ENCODE measurements around the gene PARK7.

PARK7 gene

GRCh38 chr1:8023995-8024313 lies 62.4 kb downstream of the PARK7 start:
- peaks cover 58% of the 10 kb centered on the region for H3K27me3 Mint-ChIP-seq
- no peaks in the 10 kb centered on the region for H3K9me3 Mint-ChIP-seq
- no peaks in the 10 kb centered on the region for H3K36me3 Mint-ChIP-seq (ENCODE audit: low read depth)
- intact Hi-C loops (cut with micrococcal nuclease) = no loop called here
- no peak overlapping the region for H3K27ac Mint-ChIP-seq
- H3K4me3 Mint-ChIP-seq = no peak overlapping the region
- H3K4me1 Mint-ChIP-seq (ENCODE audit: low read depth) = peaks cover 19% of the 10 kb centered on the region

- H3K4me3 Mint-ChIP-seq = no peak overlapping the region
- intact Hi-C loops (cut with micrococcal nuclease) = no loop called here
- H3K27ac Mint-ChIP-seq = no peak overlapping the region
- no peaks in the 10 kb centered on the region for H3K9me3 Mint-ChIP-seq
- no peaks in the 10 kb centered on the region for H3K36me3 Mint-ChIP-seq (ENCODE audit: low read depth)
- H3K4me1 Mint-ChIP-seq (ENCODE audit: low read depth) = peaks cover 19% of the 10 kb centered on the region
- peaks cover 55% of the 10 kb centered on the region for H3K27me3 Mint-ChIP-seq
Observed at GRCh38 chr1:8024329-8024728, 62.8 kb downstream of the PARK7 start.

GRCh38 chr1:8025061-8025670 lies 63.7 kb downstream of the PARK7 start:
- H3K36me3 Mint-ChIP-seq (ENCODE audit: low read depth) = no peaks in the 10 kb centered on the region
- peaks cover 17% of the 10 kb centered on the region for H3K4me1 Mint-ChIP-seq (ENCODE audit: low read depth)
- H3K27me3 Mint-ChIP-seq = peaks cover 60% of the 10 kb centered on the region
- intact Hi-C loops (cut with micrococcal nuclease) = no loop called here
- H3K27ac Mint-ChIP-seq = peak overlapping the region; percentile 53
- H3K9me3 Mint-ChIP-seq = no peaks in the 10 kb centered on the region
- peak overlapping the region; percentile 78 for H3K4me3 Mint-ChIP-seq

GRCh38 chr1:8025671-8026144 lies 64.2 kb downstream of the PARK7 start:
- H3K27me3 Mint-ChIP-seq = peaks cover 63% of the 10 kb centered on the region
- H3K36me3 Mint-ChIP-seq (ENCODE audit: low read depth) = no peaks in the 10 kb centered on the region
- H3K9me3 Mint-ChIP-seq = no peaks in the 10 kb centered on the region
- H3K4me1 Mint-ChIP-seq (ENCODE audit: low read depth) = peaks cover 16% of the 10 kb centered on the region
- H3K27ac Mint-ChIP-seq = peak overlapping the region; percentile 53
- H3K4me3 Mint-ChIP-seq = peak overlapping the region; percentile 78
- intact Hi-C loops (cut with micrococcal nuclease) = loop anchor here (1.0 kb wide), 1 partner anchor 293 kb away; the partner anchor contains the start of gene SLC45A1

DNA sequence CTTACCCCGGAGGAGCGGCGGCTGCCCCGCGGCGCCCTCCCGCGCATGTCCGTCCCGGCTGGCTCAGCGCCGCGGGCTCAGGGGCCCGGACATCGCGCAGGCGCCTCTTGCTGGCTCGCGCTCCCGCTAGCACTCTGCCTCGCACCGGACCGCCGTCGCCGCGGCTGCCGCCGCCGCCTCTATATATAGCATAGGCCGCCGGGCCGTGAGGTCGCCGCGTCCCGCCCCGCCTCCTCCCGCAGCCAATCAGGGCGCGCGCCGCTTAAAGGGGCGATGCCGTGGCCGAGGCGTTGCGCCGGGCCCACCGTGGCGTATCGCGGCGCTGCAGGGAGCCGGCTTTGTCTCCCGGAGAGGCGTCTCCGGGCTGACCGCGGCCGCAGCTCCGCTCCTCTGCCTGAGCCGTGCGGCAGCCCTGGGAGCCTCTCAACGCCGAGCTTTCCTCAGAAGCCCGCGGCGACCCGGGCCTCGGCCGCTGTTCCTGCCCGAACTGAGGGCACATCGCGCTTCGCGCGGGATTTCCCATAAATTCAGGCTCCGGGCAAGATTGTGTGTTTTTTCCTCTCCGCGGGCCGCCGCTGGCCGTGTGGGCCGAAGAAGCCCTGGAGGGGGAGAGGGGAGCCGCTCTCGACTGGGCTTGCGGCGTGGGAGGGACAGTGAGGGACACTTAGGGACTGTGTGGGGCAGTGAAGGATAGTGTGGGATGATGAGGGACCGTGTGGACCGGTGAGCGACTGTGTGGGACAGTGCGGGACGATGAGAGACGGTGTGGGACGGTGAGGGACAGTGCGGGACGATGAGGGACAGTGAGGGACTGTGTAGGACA lies 64.9 kb downstream of the PARK7 start, which contains the start of gene ERRFI1:
TSS of gene ERRFI1 (minus strand) at position 157 of the 823 bp plus-strand sequence. CDS start 10,690 bp downstream, outside the sequence.
- H3K27me3 Mint-ChIP-seq = peaks cover 63% of the 10 kb centered on the region
- peak within 1 kb of the TSS; percentile 81 for H3K27ac Mint-ChIP-seq
- no peaks in the 10 kb centered on the region for H3K36me3 Mint-ChIP-seq (ENCODE audit: low read depth)
- intact Hi-C loops (cut with micrococcal nuclease) = loop anchor here (1.0 kb wide), 1 partner anchor 292 kb away; the partner anchor contains the start of gene SLC45A1
- H3K9me3 Mint-ChIP-seq = no peaks in the 10 kb centered on the region
- H3K4me1 Mint-ChIP-seq (ENCODE audit: low read depth) = peaks cover 16% of the 10 kb centered on the region
- peak within 1 kb of the TSS; percentile 78 for H3K4me3 Mint-ChIP-seq

GRCh38 chr1:8026976-8027747 lies 65.7 kb downstream of the PARK7 start:
- Mint-ChIP-seq H3K4me3 (peak overlapping the region; percentile 77), H3K9me3 (no peaks in the 10 kb centered on the region), H3K4me1 (ENCODE audit: low read depth) (peaks cover 16% of the 10 kb centered on the region), H3K27ac (peak overlapping the region; percentile 81), H3K36me3 (ENCODE audit: low read depth) (no peaks in the 10 kb centered on the region), H3K27me3 (peaks cover 57% of the 10 kb centered on the region)
- intact Hi-C loops (cut with micrococcal nuclease) = loop anchor here (1.0 kb wide), 1 partner anchor 291 kb away; the partner anchor contains the start of gene SLC45A1

DNA sequence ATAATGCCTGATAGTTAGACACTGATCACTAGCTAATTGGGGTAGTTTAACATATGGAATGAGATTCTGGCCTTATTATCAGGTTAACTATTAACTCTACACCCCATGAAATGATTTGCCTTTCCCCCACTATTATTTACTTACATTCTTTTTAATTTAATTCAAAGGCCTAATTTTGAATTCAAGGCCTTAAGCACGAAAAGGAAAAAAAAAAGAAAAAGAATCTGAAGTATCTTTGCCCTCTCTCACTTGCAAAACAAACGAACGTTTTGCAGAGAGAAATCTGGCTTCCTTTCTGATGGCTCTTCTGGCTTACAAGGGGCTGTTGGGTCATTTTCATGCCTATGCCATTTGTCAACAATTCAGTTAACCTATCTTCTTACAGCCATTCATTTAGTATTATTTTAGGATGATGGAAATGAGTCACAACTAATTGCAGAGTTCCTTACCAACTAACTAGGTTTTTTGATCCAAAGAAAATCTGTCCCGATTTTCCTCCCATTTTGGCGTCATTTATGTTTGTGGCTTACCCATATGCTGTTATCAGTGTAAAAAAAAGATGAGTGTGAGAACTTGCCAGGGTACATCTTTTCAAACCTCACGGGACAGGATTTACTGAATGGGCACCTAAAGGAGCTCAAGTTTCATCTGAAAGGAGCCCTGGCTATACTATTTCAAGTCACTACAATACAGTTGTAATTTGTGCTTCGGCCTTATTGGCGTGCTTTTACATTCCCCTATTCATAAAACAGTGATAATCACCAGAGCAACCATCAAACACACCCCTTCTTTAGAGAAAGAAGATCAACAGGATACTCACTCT lies 66.4 kb downstream of the PARK7 start:
- intact Hi-C loops (cut with micrococcal nuclease) = no loop called here
- Mint-ChIP-seq H3K36me3 (ENCODE audit: low read depth) (no peaks in the 10 kb centered on the region), H3K4me1 (ENCODE audit: low read depth) (peaks cover 16% of the 10 kb centered on the region)

GRCh38 chr1:8028571-8028910 lies 67.0 kb downstream of the PARK7 start:
- H3K36me3 Mint-ChIP-seq (ENCODE audit: low read depth) = no peaks in the 10 kb centered on the region
- peaks cover 16% of the 10 kb centered on the region for H3K4me1 Mint-ChIP-seq (ENCODE audit: low read depth)
- no peak overlapping the region for H3K27ac Mint-ChIP-seq
- intact Hi-C loops (cut with micrococcal nuclease) = no loop called here
- peaks cover 47% of the 10 kb centered on the region for H3K27me3 Mint-ChIP-seq
- no peaks in the 10 kb centered on the region for H3K9me3 Mint-ChIP-seq
- no peak overlapping the region for H3K4me3 Mint-ChIP-seq

More for the DNA sequence above, 66.4 kb downstream of the PARK7 start:
- no peak overlapping the region for H3K4me3 Mint-ChIP-seq
- peaks cover 50% of the 10 kb centered on the region for H3K27me3 Mint-ChIP-seq
- H3K9me3 Mint-ChIP-seq = no peaks in the 10 kb centered on the region
- no peak overlapping the region for H3K27ac Mint-ChIP-seq

DNA sequence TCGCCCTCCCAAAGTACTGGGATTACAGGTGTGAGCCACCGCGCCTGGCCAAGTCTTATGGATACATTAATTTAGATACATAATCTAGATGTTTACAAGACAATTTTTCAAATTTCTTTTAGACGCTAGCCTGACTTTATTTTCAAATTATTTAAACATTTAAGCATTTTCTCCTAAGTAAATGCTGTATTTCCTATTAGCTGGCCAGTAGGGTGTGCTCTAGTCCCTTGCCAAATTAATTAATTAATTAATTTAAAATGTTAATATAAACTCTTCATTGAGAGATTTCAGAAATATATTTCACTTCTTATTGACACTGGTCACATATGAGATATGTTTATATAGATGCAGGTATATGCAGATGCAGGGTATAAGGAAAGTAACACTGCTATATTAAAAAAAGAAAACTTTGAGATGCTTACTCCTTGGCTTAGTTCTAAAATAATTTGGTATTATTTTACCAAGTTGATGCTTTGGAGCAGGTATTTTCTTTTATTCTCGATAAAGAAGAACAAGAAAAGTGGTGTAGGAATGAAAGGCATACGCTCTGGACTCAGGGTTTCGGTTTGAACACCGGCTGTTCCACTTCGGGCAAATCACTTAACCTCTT lies 69.8 kb downstream of the PARK7 start:
- no peak overlapping the region for H3K27ac Mint-ChIP-seq
- H3K36me3 Mint-ChIP-seq (ENCODE audit: low read depth) = no peaks in the 10 kb centered on the region
- no peak overlapping the region for H3K4me3 Mint-ChIP-seq
- H3K9me3 Mint-ChIP-seq = no peaks in the 10 kb centered on the region
- intact Hi-C loops (cut with micrococcal nuclease) = loop anchor here (1.0 to 5.0 kb wide), 2 partner anchors 181 to 318 kb away; no protein-coding TSS in a partner anchor
- H3K4me1 Mint-ChIP-seq (ENCODE audit: low read depth) = peaks cover 9% of the 10 kb centered on the region
- H3K27me3 Mint-ChIP-seq = peaks cover 32% of the 10 kb centered on the region

DNA sequence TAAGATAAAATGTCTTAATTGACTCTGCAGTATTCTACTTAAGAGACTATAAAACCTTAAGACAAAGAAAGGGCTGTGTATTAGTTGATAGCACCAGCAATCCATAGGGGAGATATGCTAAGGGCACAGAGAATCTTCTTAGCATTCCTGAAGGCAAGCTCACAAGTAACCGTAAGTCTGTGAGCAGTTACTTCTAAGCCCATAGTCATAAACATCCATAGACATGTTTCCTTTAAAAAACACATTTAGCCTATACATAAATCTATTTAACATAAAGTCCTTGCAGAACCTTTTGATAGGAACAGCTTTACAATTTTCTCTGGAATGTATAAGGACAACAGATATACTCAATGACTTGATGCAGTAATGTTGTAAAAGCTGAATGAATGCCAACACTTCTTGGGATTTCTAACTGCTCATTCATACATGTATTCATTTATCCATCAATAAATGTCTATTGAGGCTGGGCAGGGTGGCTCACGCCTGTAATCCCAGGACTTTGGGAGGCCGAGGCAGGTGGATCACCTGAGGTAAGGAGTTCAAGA lies 70.9 kb downstream of the PARK7 start:
- no peaks in the 10 kb centered on the region for H3K4me1 Mint-ChIP-seq (ENCODE audit: low read depth)
- peaks cover 20% of the 10 kb centered on the region for H3K27me3 Mint-ChIP-seq
- H3K4me3 Mint-ChIP-seq = no peak overlapping the region
- intact Hi-C loops (cut with micrococcal nuclease) = loop anchor here (5.0 kb wide), 1 partner anchor 180 kb away; no protein-coding TSS in a partner anchor
- H3K9me3 Mint-ChIP-seq = no peaks in the 10 kb centered on the region
- H3K36me3 Mint-ChIP-seq (ENCODE audit: low read depth) = no peaks in the 10 kb centered on the region
- no peak overlapping the region for H3K27ac Mint-ChIP-seq

GRCh38 chr1:8033322-8033721 lies 71.8 kb downstream of the PARK7 start:
- Mint-ChIP-seq H3K4me3 (no peak overlapping the region), H3K36me3 (ENCODE audit: low read depth) (no peaks in the 10 kb centered on the region), H3K27ac (no peak overlapping the region), H3K4me1 (ENCODE audit: low read depth) (no peaks in the 10 kb centered on the region), H3K9me3 (no peaks in the 10 kb centered on the region), H3K27me3 (peaks cover 14% of the 10 kb centered on the region)
- intact Hi-C loops (cut with micrococcal nuclease) = loop anchor here (5.0 kb wide), 1 partner anchor 179 kb away; no protein-coding TSS in a partner anchor

All from dendritic cell treated with granulocyte-macrophage colony-stimulating factor and Interleukin-4, amounts not matched to agents 40 ng/mL and 50 ng/mL, for 4 days (primary cell).